Natural killer cell (primary cell): ENCODE data around the gene DNLZ. TPM values are rescaled to one million over a fixed set of nuclear protein-coding genes. Genes with fewer than 3 reads are reported as not detected.

Source experiments
- ATAC-seq, 3 donors: fragments of 150-1000 bp in 2 of 3; fragments of 200-7000 bp in 1 of 3; cut with Tn5 transposase; 1 replicate in 1 of 3; 2 replicates in 2 of 3; pipeline ENCODE4 v1.10.0; 2021; ENCODE audit warnings: mild to moderate bottlenecking in 2 of 3, moderate library complexity in 2 of 3
- DNase-seq, 2 donors: peaks; one replicate each; pipeline versions ENCODE4 v3.0.0 to v3.0.0-alpha.2; 2013 to 2021; ENCODE audit warnings: mixed read lengths in 1 of 2
- H3K27ac ChIP-seq: one replicate; pipeline ENCODE4 v1.5.1; 2013; ENCODE audit warnings: mild to moderate bottlenecking, low read length
- H3K27me3 ChIP-seq: one replicate; pipeline ENCODE4 v1.6.1; 2013; ENCODE audit warnings: low read length; ENCODE audit not compliant: control insufficient read depth, insufficient read depth
- H3K36me3 ChIP-seq: one replicate; pipeline ENCODE4 v1.6.1; 2013; ENCODE audit warnings: low read length; ENCODE audit not compliant: control insufficient read depth, insufficient read depth
- H3K4me1 ChIP-seq: one replicate; pipeline ENCODE4 v1.6.1; 2013; ENCODE audit warnings: low read length; ENCODE audit not compliant: control insufficient read depth, insufficient read depth
- H3K4me3 ChIP-seq: one replicate; pipeline ENCODE4 v1.5.1; 2013; ENCODE audit warnings: low read length
- H3K9me3 ChIP-seq: one replicate; pipeline ENCODE4 v1.6.1; 2013; ENCODE audit warnings: low read length; ENCODE audit not compliant: control insufficient read depth, insufficient read depth
- H3K27ac Mint-ChIP-seq, 2 donors: one replicate each; pipeline ENCODE4 v1.8.0; 2022; ENCODE audit warnings: mild to moderate bottlenecking in 2 of 2, mixed read lengths in 2 of 2, moderate library complexity in 1 of 2
- H3K27me3 Mint-ChIP-seq, 2 donors: one replicate each; pipeline ENCODE4 v1.8.0; 2022; ENCODE audit warnings: low read depth in 2 of 2, mixed read lengths in 2 of 2
- H3K36me3 Mint-ChIP-seq: one replicate; pipeline ENCODE4 v1.8.0; 2022; ENCODE audit warnings: mixed read lengths
- H3K4me1 Mint-ChIP-seq, 2 donors: one replicate each; pipeline ENCODE4 v1.8.0; 2022; ENCODE audit warnings: mixed read lengths in 2 of 2
- H3K4me3 Mint-ChIP-seq: one replicate; pipeline ENCODE4 v1.8.0; 2022; ENCODE audit warnings: mild to moderate bottlenecking, moderate library complexity, mixed read lengths
- H3K9me3 Mint-ChIP-seq, 2 donors: one replicate each; pipeline ENCODE4 v1.8.0; 2022; ENCODE audit warnings: mixed read lengths in 2 of 2
- WGBS: methylation state at CpG from one replicate; pipeline ENCODE4 v1.1.7; 2013; ENCODE audit warnings: missing lambda C conversion rate; ENCODE audit not compliant: insufficient coverage; 5-methylcytosine and 5-hydroxymethylcytosine counted together
- intact Hi-C: fragments of 100-400 bp; cut with micrococcal nuclease; formaldehyde crosslinking; loops from one replicate; pipeline ENCODE4 v1.14.2; 2022
- total RNA-seq, 4 donors: library from RNA; stranded (reverse); fragments of 120-200 nt in 1 of 4; gene quantifications; one replicate each; pipeline versions ENCODE4 v1.2.3 to v1.2.4, GENCODE V29; 2013 to 2022
- TF ChIP-seq, protein P1 (sequence below): fragments of 200-600 bp; IDR thresholded peaks from one replicate; pipeline ENCODE4 v1.8.0; 2022; ENCODE audit warnings: antibody characterized with exemption

DNLZ gene
- total RNA-seq, 3 donors from 2014 or later (not counting 1 experiment from before 2014, with no cell fraction given) = 24.6 to 34.8 (median 28.9) TPM

DNA sequence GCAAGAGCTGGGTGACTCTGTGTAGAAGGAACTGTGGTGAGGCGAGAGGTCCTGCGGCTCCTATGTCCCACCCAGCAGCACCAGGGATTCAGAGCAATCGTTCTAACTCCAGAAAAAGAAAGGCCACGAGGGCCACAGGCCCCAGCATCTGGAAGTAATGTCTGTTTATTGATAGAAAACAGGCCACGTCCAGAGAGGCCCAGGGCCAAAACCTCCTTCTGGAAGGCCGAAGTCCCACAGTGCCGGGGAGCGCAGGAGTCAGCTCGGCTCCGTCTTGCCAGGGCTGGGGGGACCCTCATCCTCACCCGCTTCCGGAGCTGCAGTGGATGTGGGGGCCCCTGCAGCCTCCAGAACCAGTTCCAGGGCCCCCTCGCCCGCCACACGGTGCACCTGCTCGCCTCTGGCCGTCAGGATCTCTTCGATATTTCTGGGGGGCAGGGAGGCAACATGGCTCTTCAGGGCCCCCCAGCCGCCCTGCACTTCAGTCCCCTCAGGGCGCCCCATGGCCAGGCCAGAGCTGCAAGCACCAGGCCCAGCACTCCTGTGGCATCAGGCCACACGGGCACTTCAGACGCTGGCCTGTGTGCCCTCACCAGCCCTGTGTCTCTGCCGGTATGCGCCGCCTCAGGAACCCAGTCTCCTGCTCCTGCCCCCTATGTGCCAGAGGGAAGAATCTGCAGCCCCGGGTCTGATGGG lies 1.6 kb downstream of the DNLZ start:
- ATAC-seq (no peak), DNase-seq (no peak)
- Histone ChIP-seq H3K27me3 (no peaks in the 10 kb centered on the region), H3K4me3 (no peak overlapping the region), H3K4me1 (peaks cover 29% of the 10 kb centered on the region), H3K9me3 (no peaks in the 10 kb centered on the region), H3K27ac (no peak overlapping the region), H3K36me3 (peaks cover 2% of the 10 kb centered on the region)
- no peaks in the 10 kb centered on the region for H3K36me3 Mint-ChIP-seq
- no peaks in the 10 kb centered on the region for H3K27me3 Mint-ChIP-seq
- H3K9me3 Mint-ChIP-seq = no peaks in the 10 kb centered on the region
- intact Hi-C loops = loop anchor here (10.0 kb wide), 1 partner anchor 47 kb away; no protein-coding TSS in a partner anchor
- peaks cover 0 to 5% of the 10 kb centered on the region in 2 donors for H3K4me1 Mint-ChIP-seq
- H3K4me3 Mint-ChIP-seq = no peak overlapping the region
- H3K27ac Mint-ChIP-seq = peak overlapping the region in 1 of 2 donors; percentile 66
- TF ChIP-seq, protein P1, sequence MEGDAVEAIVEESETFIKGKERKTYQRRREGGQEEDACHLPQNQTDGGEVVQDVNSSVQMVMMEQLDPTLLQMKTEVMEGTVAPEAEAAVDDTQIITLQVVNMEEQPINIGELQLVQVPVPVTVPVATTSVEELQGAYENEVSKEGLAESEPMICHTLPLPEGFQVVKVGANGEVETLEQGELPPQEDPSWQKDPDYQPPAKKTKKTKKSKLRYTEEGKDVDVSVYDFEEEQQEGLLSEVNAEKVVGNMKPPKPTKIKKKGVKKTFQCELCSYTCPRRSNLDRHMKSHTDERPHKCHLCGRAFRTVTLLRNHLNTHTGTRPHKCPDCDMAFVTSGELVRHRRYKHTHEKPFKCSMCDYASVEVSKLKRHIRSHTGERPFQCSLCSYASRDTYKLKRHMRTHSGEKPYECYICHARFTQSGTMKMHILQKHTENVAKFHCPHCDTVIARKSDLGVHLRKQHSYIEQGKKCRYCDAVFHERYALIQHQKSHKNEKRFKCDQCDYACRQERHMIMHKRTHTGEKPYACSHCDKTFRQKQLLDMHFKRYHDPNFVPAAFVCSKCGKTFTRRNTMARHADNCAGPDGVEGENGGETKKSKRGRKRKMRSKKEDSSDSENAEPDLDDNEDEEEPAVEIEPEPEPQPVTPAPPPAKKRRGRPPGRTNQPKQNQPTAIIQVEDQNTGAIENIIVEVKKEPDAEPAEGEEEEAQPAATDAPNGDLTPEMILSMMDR = no peak
- WGBS = 91% methylated on average over 26 of the region's 26 CpGs

DNA sequence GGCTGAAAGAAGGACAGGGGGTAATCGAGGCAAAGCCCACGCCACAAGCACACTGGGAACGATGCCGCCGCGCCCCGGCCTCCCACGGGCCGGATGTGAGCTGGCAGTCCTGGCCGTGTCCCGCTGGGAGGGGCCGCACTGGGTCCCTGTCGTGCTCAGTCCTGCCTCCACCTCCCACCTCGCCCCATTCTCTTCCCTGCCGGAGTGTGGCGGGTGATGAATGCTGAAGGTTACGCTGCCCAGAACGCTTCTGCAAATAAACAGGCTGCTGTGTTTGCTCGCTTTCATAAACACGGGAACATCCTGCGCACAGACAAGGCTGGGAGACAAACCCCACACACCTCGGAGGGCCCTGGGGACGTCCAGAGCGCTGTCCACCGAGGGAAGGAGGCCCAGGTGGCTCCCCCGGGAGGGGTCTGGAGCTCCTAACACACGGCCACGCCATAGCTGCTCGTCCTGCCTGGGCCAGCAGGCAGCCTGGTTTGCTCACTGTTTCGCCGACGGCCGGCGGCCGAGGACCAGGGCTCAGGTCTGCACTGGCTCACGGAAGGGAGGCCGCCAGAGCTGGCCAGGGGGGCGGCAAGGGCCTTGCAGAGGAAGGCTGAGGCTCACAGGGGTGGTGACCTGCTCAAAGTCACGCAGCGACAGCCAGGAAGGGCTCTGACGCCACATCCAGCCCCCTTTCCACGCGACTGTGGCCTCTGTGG lies 2.3 kb downstream of the DNLZ start:
- Histone ChIP-seq H3K27me3 (no peaks in the 10 kb centered on the region), H3K4me3 (no peak overlapping the region), H3K9me3 (no peaks in the 10 kb centered on the region), H3K4me1 (peaks cover 29% of the 10 kb centered on the region), H3K27ac (no peak overlapping the region), H3K36me3 (peaks cover 2% of the 10 kb centered on the region)
- H3K36me3 Mint-ChIP-seq = no peaks in the 10 kb centered on the region
- H3K27ac Mint-ChIP-seq = peak overlapping the region in 1 of 2 donors; percentile 51
- H3K9me3 Mint-ChIP-seq = no peaks in the 10 kb centered on the region
- H3K4me1 Mint-ChIP-seq = peaks cover 0 to 5% of the 10 kb centered on the region in 2 donors
- H3K27me3 Mint-ChIP-seq = no peaks in the 10 kb centered on the region
- DNase-seq = no peak
- WGBS = 94% methylated on average over 43 of the region's 43 CpGs
- peak overlapping the region; percentile 60 for H3K4me3 Mint-ChIP-seq
- TF ChIP-seq, protein P1 = no peak
- ATAC-seq = no peak
- intact Hi-C loops = loop anchor here (10.0 kb wide), 1 partner anchor 46 kb away; no protein-coding TSS in a partner anchor

DNA sequence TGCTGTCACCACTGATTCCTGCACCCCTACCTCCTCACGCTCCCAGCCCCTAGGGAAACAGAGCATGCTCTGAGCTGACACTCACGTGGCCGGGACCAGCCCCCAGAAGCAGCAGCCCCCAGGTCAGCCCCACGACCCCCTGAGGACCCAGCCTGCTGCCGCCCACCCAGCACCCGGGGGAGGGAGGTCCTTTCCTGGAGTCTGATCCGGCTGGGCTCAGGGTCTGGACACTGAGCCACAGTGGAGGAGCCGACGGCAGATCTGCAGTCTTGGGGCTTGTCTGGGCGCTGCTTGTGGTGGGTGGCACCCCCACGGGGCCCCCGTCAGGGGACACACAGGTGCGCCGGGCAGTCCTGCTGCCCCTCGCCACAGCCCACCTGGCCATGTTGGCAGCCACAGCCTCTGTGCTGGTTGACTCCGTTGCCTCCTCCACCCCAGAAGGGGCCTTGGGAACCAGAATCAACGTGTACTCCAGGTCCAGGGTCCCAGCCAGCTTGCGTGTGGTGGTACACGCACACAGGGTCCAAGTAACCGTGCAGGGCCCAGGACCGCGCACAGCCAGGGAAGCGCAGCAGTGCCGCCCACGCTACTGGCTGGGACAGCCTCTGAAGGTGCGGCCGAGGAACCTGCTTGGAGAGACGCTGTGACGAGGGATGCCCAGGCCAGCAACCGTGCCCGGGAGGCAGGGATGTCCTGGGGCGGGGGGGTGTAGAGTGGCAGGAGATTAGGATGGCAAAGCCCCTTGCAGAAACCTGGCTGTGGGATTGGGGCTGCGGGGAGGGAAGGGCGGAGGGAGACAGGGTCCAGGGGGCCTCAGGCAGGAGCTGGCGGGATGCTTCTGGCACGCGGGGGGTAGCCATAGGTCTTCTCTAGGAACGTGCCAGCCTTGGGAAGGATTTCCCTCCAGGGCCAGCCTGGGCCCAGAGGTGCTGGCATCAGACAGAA lies 3.5 kb downstream of the DNLZ start:
- H3K4me3 Mint-ChIP-seq = no peak overlapping the region
- H3K36me3 ChIP-seq = peaks cover 2% of the 10 kb centered on the region
- 91% methylated on average over 38 of the region's 38 CpGs for WGBS

More for the DNA sequence above, 3.5 kb downstream of the DNLZ start:
- Histone ChIP-seq H3K4me3 (no peak overlapping the region), H3K27ac (no peak overlapping the region), H3K9me3 (no peaks in the 10 kb centered on the region), H3K4me1 (peaks cover 22% of the 10 kb centered on the region), H3K27me3 (no peaks in the 10 kb centered on the region)
- no peaks in the 10 kb centered on the region for H3K36me3 Mint-ChIP-seq
- DNase-seq (no peak), ATAC-seq (no peak)
- TF ChIP-seq, protein P1 = no peak
- H3K27ac Mint-ChIP-seq = peak overlapping the region in 1 of 2 donors; percentile 51
- H3K9me3 Mint-ChIP-seq = no peaks in the 10 kb centered on the region
- H3K27me3 Mint-ChIP-seq = no peaks in the 10 kb centered on the region
- peaks cover 0 to 5% of the 10 kb centered on the region in 2 donors for H3K4me1 Mint-ChIP-seq
- intact Hi-C loops = loop anchor here (10.0 kb wide), 1 partner anchor 45 kb away; no protein-coding TSS in a partner anchor
